ENCODE results near the gene SPATA2L. TPM values are rescaled to one million over a fixed set of nuclear protein-coding genes. Genes with fewer than 3 reads are reported as not detected.

The SPATA2L gene
- total and polyA plus RNA-seq, 2 of the 13 experiments (the other 11 are each of a cell fraction or from before 2014, with no cell fraction given), result 9.1 to 20.7 TPM

DNA sequence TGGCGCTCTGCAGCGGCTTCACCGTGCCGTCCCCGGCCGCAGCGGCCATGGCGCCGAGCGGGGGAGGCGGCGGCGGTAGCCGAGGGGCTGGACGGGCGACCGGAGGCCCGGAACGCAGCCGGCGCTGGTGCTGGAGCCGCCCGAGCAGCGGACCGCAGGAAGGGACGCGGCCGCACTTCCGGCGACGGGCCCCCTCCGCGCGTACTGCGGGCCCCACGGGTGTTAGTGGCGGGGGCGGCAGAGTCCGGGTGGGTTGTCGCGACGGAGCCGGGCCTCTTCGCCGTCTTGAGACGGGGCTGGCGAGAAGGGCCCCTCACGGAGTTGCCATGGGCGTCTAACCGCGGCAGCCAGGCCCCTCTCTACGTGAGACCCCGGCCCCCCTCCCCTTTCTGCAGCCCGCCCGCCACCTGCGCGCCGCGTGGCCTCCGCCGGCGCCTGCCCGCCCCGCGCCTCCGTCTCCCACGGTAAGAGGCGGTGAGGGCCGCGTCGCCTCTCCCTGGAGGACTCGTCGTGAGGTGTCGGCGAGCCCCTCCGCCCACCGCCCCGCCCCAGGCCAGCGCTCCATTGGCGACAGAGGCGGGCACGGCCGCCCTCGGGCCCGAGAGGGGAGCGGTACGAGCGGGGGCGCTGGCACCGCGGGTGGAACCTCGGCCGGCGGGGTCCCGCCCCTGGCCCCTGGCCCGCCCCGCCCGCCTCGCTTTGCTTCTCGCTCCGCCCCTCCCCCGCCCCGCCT is 19.5 kb upstream of the SPATA2L start, which contains the start of the genes VPS9D1 and ZNF276 (continued):
- TF ChIP-seq PITX1 (CRISPR knock-in tag; IDR thresholded peaks at IDR 0.05), result 0 out of 2 replicates have a peak, but pooled peaks have one; percentile 28
- TF ChIP-seq THRA (CRISPR knock-in tag; IDR thresholded peaks at IDR 0.05; ENCODE audit: borderline replicate concordance), result no peak; the same call in 1 of the 2 replicates
- TF ChIP-seq, protein P1, sequence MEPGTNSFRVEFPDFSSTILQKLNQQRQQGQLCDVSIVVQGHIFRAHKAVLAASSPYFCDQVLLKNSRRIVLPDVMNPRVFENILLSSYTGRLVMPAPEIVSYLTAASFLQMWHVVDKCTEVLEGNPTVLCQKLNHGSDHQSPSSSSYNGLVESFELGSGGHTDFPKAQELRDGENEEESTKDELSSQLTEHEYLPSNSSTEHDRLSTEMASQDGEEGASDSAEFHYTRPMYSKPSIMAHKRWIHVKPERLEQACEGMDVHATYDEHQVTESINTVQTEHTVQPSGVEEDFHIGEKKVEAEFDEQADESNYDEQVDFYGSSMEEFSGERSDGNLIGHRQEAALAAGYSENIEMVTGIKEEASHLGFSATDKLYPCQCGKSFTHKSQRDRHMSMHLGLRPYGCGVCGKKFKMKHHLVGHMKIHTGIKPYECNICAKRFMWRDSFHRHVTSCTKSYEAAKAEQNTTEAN (CRISPR knock-in tag; conservative IDR thresholded peaks at IDR 0.05), result peak; percentile 67; the same call in 1 of the 2 replicates
- peak; percentile 62; the same call in 1 of the 2 replicates for TF ChIP-seq ZNF614 (CRISPR knock-in tag; IDR thresholded peaks at IDR 0.05; ENCODE audit: borderline replicate concordance)
- peak; percentile 10; the same call in 1 of the 2 replicates for TF ChIP-seq ELK4 (CRISPR knock-in tag; IDR thresholded peaks at IDR 0.05; ENCODE audit: borderline replicate concordance)
- TF ChIP-seq TRIM24 (CRISPR knock-in tag; IDR thresholded peaks at IDR 0.05), result no peak; the same call in 1 of the 2 replicates
- no peak for TF ChIP-seq ZNF615 (CRISPR knock-in tag; IDR thresholded peaks at IDR 0.05; ENCODE audit: borderline replicate concordance)
- peak; percentile 80; the same call in 1 of the 2 replicates for TF ChIP-seq ZNF816 (CRISPR knock-in tag; IDR thresholded peaks at IDR 0.05; ENCODE audit: borderline replicate concordance)
- no peak for TF ChIP-seq FLYWCH1 (CRISPR knock-in tag; IDR thresholded peaks at IDR 0.05)
- no peak for TF ChIP-seq LCORL (IDR thresholded peaks at IDR 0.05)
- TF ChIP-seq LCORL (CRISPR knock-in tag; IDR thresholded peaks at IDR 0.05), result no peak
- peak; percentile 94 for TF ChIP-seq ZNF709 (CRISPR knock-in tag; IDR thresholded peaks at IDR 0.05)
- TF ChIP-seq ZNF274 (CRISPR knock-in tag; IDR thresholded peaks at IDR 0.05), result peak; percentile 63
- no peak for TF ChIP-seq NFE2L1 (CRISPR knock-in tag; IDR thresholded peaks at IDR 0.05; ENCODE audit: borderline replicate concordance)
- peak; percentile 87; the same call in 1 of the 2 replicates for TF ChIP-seq SAFB2 (CRISPR knock-in tag; IDR thresholded peaks at IDR 0.05; ENCODE audit: borderline replicate concordance, low read depth)
- TF ChIP-seq NCOR1 (IDR thresholded peaks at IDR 0.05; ENCODE audit: borderline replicate concordance, low read length), result no peak
- no peak; the same call in 1 of the 2 replicates for TF ChIP-seq RXRB (CRISPR knock-in tag; IDR thresholded peaks at IDR 0.05; ENCODE audit: borderline replicate concordance)
- no peak for TF ChIP-seq ZNF576 (CRISPR knock-in tag; IDR thresholded peaks at IDR 0.05)
- TF ChIP-seq CREBL2 (CRISPR knock-in tag; IDR thresholded peaks at IDR 0.05; ENCODE audit: borderline replicate concordance), result peak; percentile 87; the same call in 1 of the 2 replicates
- peak; percentile 66 for TF ChIP-seq ZNF430 (CRISPR knock-in tag; IDR thresholded peaks at IDR 0.05)
- peak; percentile 47 for TF ChIP-seq ZFP82 (CRISPR knock-in tag; IDR thresholded peaks at IDR 0.05; ENCODE audit: borderline replicate concordance)
- TF ChIP-seq JUN (CRISPR knock-in tag; IDR thresholded peaks at IDR 0.05), result 0 out of 2 replicates have a peak, but pooled peaks have one; percentile 14
- TF ChIP-seq TCF12 (IDR thresholded peaks at IDR 0.05), result no peak
- TF ChIP-seq TCF12 (CRISPR knock-in tag; IDR thresholded peaks at IDR 0.05), result no peak; the same call in 1 of the 2 replicates
- peak; percentile 44; the same call in 1 of the 2 replicates for TF ChIP-seq ZMYM2 (CRISPR knock-in tag; IDR thresholded peaks at IDR 0.05)
- peak; percentile 86 for TF ChIP-seq ZNF766 (CRISPR knock-in tag; IDR thresholded peaks at IDR 0.05; ENCODE audit: borderline replicate concordance)
